HG03025 (cell line): ENCODE data around the gene ZNF579.

ENCODE experiments used
- ATAC-seq: cut with Tn5 transposase; IDR thresholded peaks from one replicate; pipeline ENCODE4 v1.9.1; 2021; ENCODE audit warnings: mild to moderate bottlenecking, moderate library complexity; ENCODE audit not compliant: unreplicated experiment, low FRiP score

The ZNF579 gene, protein sequence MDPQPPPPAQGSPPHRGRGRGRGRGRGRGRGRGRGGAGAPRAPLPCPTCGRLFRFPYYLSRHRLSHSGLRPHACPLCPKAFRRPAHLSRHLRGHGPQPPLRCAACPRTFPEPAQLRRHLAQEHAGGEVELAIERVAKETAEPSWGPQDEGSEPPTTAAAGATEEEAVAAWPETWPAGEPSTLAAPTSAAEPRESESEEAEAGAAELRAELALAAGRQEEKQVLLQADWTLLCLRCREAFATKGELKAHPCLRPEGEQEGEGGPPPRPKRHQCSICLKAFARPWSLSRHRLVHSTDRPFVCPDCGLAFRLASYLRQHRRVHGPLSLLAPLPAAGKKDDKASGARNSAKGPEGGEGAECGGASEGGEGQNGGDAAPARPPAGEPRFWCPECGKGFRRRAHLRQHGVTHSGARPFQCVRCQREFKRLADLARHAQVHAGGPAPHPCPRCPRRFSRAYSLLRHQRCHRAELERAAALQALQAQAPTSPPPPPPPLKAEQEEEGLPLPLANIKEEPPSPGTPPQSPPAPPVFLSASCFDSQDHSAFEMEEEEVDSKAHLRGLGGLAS

DNA sequence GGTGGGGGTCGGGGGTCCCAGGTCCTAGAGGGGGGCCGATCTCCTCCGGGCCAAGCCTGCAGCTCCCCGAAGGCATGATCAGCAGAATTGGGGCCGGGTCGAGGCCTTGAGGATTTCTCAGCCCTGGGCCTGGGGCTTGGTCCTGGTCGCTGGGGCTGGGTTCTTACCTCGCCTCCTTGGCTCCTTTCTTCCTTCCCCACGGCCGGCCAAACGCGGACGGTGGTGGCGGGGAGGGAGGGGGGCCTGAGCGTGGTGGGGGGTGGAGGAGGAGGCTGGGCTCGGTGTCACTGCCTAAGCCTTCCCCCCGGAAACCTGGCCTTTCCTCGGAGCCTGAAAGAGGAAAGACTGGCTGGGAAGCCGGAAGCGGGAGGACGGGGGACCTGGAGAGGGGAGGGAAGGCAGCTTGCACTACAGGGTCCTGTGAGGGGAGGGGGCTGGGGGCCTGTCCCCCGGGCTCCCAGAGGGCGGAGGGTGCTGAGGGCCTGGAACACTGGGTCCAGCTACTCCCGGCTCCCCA is at the start of gene ZNF579:
Gene ZNF579, minus strand, starts transcription at position 221 of the 517 bp plus-strand sequence. CDS start 1,209 bp downstream, outside the sequence.
- ATAC-seq, result no peak

DNA sequence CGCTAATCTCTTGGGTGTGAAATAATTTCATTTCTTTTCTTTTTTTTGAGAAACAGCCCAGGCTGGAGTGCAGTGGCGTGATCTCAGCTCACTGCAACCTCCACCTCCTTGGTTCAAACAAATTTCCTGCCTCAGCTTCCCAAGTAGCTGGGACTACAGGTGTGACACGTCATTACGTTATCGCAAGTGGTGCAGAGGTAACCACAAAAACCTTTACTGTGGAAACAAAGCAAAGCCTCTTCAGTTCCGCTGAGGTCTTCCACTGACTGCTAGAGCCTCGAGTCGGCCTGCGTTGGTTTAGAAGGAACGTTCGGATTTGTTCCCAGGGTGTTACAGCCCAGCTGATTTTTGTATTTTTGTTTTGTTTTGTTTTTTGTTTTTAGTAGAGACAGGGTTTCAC is 45.7 kb upstream of the ZNF579 start:
- ATAC-seq, result no peak

DNA sequence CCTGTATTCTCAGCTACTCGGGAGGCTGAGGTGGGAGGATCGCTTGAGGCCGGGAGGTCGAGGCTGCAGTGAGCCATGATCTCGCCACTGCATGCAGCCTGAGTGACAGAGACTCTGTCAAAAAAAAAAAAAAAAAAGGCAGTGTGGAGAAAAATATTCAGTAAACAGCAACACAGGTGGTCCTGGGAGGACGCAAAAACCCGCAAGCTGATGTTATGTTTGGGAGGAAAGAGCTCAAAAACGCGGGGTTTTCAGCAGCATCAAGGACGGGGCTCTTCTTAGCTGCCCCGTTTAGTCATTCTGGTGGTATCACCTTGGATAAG is 44.3 kb upstream of the ZNF579 start:
- no peak for ATAC-seq

DNA sequence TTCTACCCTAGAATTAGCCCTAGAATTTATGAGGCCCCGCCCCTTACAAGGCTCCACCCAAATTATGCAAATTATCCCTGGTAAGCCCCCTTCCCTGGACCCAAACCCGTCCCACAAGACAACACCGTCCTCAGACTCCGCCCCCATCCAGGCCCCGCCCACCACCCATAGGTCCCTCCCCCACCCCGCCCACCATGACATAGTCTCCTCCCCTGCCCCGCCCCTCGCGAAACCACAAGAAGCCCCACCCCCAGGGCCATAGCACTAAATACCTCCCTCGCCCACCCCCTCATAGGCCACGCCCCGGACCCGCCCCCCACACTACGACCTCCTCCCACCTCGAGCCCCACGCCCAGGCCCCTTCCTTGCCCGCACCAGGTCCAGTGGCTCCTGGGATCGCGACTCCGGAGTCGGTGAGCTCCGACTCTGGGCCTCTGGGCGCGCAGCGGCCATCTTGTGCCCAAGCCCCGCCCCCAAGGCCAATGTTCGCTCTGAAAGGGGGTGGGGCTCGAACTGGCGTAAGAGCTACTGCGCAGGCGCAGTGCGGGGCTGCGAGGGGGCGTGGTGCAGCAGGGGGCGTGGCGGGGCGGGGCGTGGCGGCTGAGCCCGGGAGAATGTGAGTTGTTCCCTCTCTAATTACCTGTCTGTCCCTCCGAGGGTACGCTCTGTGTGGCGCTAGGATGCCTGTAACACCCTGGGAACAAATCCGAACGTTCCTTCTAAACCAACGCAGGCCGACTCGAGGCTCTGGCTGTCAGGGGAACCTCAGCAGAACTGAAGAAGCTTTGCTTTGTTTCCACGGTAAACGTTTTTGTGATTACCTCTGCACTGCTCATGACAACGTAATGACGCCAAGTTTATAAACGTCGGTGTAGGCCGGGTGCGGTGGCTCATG is 43.7 kb upstream of the ZNF579 start, which contains the start of gene ZNF784:
Gene ZNF784, minus strand, starts transcription at position 458 of the 895 bp plus-strand sequence. Its CDS starts 5 bp downstream, at position 453.
- no peak for ATAC-seq

DNA sequence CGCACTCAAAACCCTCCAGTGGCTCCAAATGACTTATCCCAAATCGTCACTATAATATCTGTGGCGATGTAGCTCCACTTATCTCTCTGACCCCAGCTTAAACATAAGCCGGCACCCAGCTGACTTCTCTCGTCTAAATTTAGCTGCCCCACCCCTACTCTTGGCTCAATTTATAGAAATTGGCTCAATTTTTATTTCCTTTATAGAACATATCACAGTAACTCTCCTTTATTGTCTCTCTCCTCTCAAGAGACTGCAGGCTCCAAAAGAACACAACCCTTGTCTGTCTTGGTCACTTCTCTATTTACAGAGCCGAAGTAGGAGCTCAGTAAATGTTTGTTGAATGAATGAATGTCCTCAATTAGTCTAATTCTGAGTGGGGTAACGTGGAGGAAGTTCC is 42.9 kb upstream of the ZNF579 start:
- no peak for ATAC-seq

DNA sequence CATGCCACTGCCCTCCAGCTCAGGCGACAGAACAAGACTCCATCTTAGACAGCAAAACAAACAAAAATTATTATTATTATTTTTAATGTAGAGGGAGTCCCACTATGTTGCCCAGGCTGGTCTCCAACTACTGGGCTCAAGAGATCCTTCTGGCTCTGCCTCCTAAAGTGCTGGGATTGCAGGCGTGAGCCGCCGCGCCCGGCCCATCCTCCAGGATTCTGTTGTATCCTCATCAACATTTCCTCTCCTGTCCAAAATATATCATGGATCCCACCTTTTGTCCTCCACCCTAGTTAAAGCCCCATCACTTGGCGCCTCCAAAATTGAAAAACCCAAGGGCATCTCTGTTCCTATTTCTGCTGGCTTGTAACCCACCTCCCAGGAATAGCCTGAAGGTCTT is 42.5 kb upstream of the ZNF579 start:
- no peak for ATAC-seq

DNA sequence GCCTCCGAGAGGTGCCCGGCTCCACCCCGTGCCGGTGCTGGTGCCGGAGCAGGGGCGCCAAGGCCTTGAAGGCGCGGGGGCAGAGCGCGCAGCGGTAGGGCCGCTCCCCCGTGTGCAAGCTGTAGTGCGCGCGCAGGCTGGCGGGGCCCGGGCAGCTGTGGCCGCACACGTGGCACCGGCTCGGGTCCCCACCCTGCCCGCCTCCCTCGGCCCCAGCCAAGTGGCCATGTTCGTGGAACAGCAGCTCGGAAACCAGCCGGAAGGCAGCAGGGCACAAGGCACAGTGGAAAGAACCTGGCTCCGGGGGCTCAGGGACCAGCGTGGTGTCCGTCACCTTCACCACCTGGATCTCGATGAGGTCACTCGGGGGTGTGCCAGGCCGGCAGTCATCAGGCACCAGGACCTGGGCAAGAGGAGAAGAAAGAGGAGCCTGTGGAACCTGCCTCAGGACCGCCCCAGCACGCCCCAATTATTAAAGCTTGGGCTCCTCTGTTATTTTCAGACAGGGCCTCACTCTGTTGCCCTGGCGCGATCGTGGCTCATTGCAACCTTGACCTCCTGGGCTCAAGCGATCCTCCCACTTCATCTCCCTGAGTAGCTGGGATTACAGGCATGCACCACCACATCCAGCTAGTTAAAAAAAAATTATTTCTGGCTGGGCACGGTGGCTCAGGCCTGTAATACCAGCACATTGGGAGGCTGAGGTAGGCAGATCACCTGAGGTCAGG is 41.8 kb upstream of the ZNF579 start:
- ATAC-seq, result no peak

DNA sequence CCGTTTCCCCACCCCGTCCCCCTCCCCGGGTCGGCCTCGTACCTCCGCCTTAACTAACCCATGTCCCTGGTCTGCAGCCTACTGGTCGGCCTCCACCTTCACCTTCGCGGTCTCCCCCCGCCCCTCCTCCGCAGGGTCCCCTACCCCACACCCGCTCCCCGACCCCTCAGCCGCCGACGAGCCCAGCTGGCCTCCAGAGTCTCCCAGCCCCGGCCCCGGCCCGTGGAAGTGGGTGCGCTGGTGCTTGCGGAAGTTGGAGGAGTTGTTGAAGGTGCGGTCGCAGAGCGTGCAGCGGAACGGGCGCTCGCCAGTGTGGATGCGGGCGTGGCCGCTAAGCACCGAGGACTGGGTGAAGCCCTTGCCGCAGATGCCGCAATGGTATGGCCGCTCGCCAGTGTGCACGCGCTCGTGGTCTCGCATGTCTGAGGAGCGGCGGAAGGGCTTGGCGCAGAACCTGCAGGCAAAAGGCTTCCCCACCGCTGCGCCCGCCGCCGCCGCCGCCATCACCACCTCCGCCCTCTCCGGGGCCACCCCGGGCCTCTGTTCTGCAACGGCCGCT is 41.1 kb upstream of the ZNF579 start:
- ATAC-seq, result no peak

DNA sequence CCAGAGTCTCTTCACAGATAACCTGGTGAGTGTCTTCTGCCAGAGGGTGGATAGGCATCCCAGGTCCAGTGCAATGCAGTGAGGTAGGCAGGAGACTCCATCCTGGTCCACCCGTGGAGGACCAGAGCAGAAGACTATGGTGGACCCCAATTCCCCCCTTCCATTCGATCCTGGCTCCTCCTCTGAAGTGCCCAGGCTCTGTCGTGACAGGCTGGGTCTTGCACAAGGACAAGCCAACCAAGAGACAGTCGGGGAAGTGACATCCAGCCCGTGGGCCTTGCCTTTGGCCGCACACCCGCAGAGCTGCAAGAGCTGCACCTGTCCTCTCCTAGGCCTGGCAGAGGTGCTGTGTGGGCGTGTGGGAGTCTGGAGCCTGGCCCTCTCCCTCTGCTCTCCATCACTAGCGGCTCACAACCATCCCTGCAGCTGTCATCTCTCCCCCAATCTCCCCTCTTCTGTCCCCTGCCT is 40.6 kb upstream of the ZNF579 start:
- no peak for ATAC-seq

DNA sequence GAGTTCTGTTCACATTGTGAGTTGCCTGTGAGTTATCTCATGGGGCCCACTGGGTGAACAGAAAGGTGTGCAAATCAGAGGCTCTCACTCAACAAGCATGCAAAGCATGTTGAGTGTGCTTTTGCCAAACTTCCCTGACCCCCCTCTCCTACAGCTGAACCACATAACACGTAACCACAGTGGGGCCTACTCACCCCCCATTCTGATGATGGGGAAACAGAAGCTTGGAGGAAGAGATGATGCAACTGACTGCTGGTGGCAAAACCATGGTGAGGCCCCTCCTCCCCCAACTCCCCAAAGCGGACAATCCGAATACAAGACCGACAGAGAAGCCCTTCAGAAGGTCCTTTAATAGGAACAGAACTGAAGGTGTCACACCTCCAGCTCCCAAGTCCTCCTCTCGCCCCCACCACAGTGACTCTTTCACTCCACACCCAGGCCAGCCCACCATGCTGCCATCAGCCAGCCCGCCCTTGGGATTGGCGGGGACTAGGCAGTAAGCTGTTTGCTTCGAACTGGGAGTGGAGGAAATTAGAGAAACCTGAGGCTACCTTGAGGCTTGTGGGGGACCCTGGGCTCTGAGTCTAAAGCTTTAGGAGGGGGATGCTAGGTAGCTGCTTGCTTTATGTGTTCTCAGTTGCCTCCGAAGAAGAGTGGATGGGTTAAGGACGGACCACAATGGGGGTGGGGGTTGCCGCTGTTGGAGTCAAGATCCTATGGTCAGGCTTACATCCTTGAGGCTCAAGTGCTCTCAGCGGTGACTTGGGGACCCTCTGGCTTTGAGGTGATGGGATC is 40.0 kb upstream of the ZNF579 start:
- ATAC-seq, result no peak

DNA sequence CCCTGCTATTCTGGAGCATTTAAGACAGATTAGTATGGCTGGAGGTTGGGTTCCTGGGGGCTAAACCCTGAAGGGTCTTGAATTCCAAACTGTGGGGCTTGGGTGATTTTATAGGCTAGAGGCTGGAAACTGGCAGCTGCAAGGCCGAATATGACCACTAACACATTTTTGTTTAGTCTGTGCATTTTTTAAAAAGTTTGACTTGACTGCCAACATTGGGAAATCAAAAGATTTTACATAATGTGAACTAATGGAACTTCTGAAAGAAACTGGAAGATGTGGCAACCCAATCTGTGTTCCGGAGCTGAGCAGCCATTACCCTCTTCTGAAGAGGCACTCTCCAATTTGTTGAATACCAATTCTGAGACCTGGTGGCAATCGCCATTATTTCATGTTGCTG is 38.6 kb upstream of the ZNF579 start:
- ATAC-seq, result no peak

DNA sequence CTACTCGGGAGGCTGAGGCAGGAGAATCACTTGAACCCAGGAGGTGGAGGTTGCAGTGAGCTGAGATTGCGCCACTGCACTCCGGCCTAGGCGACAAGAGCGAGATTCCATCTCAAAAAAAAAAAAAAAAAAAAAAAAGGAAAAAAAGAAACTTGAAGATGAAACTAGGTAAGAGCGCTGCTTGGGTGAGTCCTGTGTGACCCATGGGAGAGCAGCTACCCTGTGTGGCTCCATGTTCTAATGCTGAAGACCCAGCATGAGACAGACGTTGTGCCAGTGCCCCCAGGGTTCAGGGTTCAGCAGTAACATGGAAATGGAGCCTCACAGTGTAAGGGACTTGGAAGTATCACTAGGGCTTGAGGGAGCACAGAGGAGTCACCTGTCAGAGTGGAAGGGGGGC is 37.8 kb upstream of the ZNF579 start:
- no peak for ATAC-seq

DNA sequence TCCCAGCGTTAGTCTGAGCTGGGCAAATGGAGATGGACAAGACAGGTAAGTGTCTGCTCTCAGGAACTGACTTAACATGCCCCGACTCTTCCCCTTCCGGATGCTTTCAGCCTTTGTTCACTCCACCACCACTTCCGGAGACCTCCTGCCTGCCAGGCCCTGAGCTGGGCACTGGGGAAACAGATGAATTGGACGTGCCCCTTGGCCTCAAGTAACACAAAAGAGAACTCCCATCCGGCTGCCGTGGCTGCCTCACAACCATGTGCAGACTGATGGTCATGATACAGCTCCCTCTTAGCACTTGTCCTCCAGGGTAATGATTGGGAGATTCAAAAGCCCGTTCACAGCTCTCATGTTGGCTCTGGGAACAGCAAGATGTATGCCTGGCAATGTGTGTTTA is 36.8 kb upstream of the ZNF579 start:
- no peak for ATAC-seq

DNA sequence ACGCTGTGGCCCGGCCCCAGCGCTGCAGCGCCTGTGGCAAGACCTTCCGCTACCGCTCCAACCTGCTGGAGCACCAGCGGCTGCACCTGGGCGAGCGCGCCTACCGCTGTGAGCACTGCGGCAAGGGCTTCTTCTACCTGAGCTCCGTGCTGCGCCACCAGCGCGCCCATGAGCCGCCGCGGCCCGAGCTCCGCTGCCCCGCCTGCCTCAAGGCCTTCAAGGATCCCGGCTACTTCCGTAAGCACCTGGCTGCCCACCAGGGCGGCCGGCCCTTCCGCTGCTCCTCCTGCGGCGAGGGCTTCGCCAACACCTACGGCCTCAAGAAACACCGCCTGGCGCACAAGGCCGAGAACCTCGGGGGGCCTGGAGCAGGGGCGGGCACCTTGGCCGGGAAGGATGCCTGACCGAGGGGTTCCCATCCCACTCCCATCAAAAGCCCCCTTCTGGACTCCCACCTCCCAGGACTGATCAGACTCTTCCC is 35.8 kb upstream of the ZNF579 start:
- ATAC-seq, result no peak

DNA sequence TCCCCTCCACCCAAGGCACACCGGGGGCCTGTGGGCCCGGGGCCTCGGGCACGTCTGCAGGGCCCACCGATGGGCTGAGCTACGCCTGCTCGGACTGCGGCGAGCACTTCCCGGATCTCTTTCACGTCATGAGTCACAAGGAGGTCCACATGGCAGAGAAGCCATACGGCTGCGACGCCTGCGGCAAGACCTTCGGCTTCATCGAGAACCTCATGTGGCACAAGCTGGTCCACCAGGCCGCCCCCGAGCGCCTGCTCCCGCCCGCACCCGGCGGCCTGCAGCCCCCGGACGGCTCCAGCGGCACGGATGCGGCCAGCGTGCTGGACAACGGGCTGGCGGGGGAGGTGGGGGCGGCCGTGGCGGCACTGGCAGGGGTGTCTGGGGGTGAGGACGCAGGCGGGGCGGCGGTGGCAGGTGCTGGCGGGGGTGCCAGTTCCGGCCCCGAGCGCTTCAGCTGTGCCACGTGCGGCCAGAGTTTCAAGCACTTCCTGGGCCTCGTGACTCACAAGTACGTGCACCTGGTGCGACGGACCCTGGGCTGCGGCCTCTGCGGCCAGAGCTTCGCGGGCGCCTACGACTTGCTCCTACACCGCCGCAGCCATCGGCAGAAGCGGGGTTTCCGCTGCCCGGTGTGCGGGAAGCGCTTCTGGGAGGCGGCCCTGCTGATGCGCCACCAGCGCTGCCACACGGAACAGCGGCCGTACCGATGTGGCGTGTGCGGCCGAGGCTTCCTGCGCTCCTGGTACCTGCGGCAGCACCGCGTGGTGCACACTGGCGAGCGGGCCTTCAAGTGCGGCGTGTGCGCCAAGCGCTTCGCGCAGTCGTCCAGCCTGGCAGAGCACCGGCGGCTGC is 35.1 kb upstream of the ZNF579 start:
- ATAC-seq, result no peak

DNA sequence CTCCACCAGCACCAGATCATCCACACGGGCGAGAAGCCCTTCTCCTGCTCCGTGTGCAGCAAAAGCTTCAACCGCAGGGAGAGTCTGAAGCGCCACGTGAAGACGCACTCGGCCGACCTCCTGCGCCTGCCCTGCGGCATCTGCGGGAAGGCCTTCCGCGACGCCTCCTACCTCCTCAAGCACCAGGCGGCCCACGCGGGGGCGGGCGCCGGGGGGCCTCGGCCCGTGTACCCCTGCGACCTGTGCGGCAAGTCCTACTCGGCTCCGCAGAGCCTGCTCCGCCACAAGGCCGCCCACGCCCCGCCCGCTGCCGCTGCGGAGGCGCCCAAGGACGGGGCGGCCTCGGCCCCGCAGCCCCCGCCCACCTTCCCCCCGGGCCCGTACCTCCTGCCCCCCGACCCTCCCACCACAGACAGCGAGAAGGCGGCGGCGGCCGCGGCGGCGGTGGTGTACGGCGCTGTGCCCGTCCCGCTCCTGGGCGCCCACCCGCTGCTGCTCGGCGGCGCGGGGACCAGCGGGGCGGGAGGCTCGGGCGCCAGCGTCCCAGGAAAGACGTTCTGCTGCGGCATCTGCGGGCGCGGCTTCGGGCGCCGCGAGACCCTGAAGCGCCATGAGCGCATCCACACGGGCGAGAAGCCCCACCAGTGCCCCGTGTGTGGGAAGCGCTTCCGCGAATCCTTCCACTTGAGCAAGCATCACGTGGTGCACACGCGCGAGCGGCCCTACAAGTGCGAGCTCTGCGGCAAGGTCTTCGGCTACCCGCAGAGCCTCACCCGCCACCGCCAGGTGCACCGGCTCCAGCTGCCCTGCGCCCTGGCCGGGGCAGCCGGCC is 34.3 kb upstream of the ZNF579 start:
- ATAC-seq, result no peak
